Ammon's horn (tissue), 1 donor: ENCODE results near the gene TEX52.
"Not testable (repeated sequence)": the region's sequence is repeated elsewhere in the genome, so short reads cannot be mapped to it uniquely, and the experiment has no call there.

Experiments
- DNase-seq: peaks from one replicate; pipeline ENCODE4 v3.0.0-alpha.2; 2016; ENCODE audit warnings: low spot score

Gene TEX52

GRCh38 chr12:2857021-2857431 lies at the start of gene TEX52:
TSS of gene TEX52 (minus strand) at chr12:2857039. CDS start at chr12:2857026, 13 bp downstream.
- DNase-seq = no peak

GRCh38 chr12:2904260-2904659 lies 47.4 kb upstream of the TEX52 start:
- no peak for DNase-seq

GRCh38 chr12:2902272-2902880 lies 45.5 kb upstream of the TEX52 start:
- peak; percentile 89 for DNase-seq

GRCh38 chr12:2900642-2901041 lies 43.8 kb upstream of the TEX52 start:
- no peak for DNase-seq

- DNase-seq = no peak
Measured at GRCh38 chr12:2897418-2897817, 40.6 kb upstream of the TEX52 start.

- no peak for DNase-seq
Measured at GRCh38 chr12:2895511-2895910, 38.7 kb upstream of the TEX52 start.

- peak; percentile 46 for DNase-seq
Measured at GRCh38 chr12:2895051-2895451, 38.2 kb upstream of the TEX52 start.

GRCh38 chr12:2893007-2893406 lies 36.2 kb upstream of the TEX52 start:
- DNase-seq = no peak

GRCh38 chr12:2892246-2892645 lies 35.4 kb upstream of the TEX52 start:
- DNase-seq = no peak

- DNase-seq = peak; percentile 63
Measured at GRCh38 chr12:2891240-2892053, 34.6 kb upstream of the TEX52 start.

- peak; percentile 99 for DNase-seq
Measured at GRCh38 chr12:2890388-2891239, 33.8 kb upstream of the TEX52 start, which contains the start of gene TULP3. TSS of gene TULP3 (plus strand) at chr12:2890891. CDS start at chr12:2890948, 57 bp downstream.

- no peak for DNase-seq
Measured at GRCh38 chr12:2890001-2890387, 33.2 kb upstream of the TEX52 start.

- no peak for DNase-seq
Measured at GRCh38 chr12:2886768-2887450, 30.1 kb upstream of the TEX52 start.

GRCh38 chr12:2884810-2885209 lies 28.0 kb upstream of the TEX52 start:
- no peak for DNase-seq

GRCh38 chr12:2879853-2880252 lies 23.0 kb upstream of the TEX52 start:
- DNase-seq = no peak

- DNase-seq = peak; percentile 25
Measured at GRCh38 chr12:2877953-2878732, 21.3 kb upstream of the TEX52 start.

- DNase-seq = peak; percentile 96
Measured at GRCh38 chr12:2877047-2877952, 20.5 kb upstream of the TEX52 start, which contains the start of the genes FOXM1 and RHNO1. TSS of gene FOXM1 (minus strand) at chr12:2877174. CDS start at chr12:2874478, 2,696 bp downstream. TSS of gene RHNO1 (plus strand) at chr12:2877223. CDS start at chr12:2885367, 8,144 bp downstream.

- no peak for DNase-seq
Measured at GRCh38 chr12:2876431-2877046, 19.7 kb upstream of the TEX52 start.

- not testable (repeated sequence) for DNase-seq
Measured at GRCh38 chr12:2868986-2869632, 12.3 kb upstream of the TEX52 start.
